Measurements from ENCODE around the gene AIPL1. TPM values are rescaled to one million over a fixed set of nuclear protein-coding genes. Genes with fewer than 3 reads are reported as not detected.

The AIPL1 gene
- total and polyA plus RNA-seq, 2 of the 13 experiments (the other 11 are each of a cell fraction or from before 2014, with no cell fraction given) = not detected

- no peak overlapping the region for H3K4me2 ChIP-seq (ENCODE audit: low read depth, low read length)
- TF ChIP-seq ZNF333 (CRISPR knock-in tag; IDR thresholded peaks at IDR 0.05; ENCODE audit: borderline replicate concordance) (no peak), TIGD3 (CRISPR knock-in tag; IDR thresholded peaks at IDR 0.05; ENCODE audit: borderline replicate concordance) (no peak), ZNF33A (CRISPR knock-in tag; IDR thresholded peaks at IDR 0.05; ENCODE audit: borderline replicate concordance) (no peak), ZNF337 (CRISPR knock-in tag; IDR thresholded peaks at IDR 0.05; ENCODE audit: borderline replicate concordance, low read depth) (no peak), ZNF772 (CRISPR knock-in tag; IDR thresholded peaks at IDR 0.05) (no peak), AKAP8 (CRISPR knock-in tag; IDR thresholded peaks at IDR 0.05) (no peak), ZNF691 (CRISPR knock-in tag; IDR thresholded peaks at IDR 0.05; ENCODE audit: borderline replicate concordance, low read depth) (no peak), MIXL1 (CRISPR knock-in tag; IDR thresholded peaks at IDR 0.05) (no peak), TRIM22 (IDR thresholded peaks at IDR 0.05) (no peak), ZNF639 (CRISPR knock-in tag; conservative IDR thresholded peaks at IDR 0.05) (no peak), ZNF616 (CRISPR knock-in tag; IDR thresholded peaks at IDR 0.05; ENCODE audit: low read depth) (no peak), ZNF841 (CRISPR knock-in tag; IDR thresholded peaks at IDR 0.05; ENCODE audit: borderline replicate concordance) (no peak), ATF7-NPFF (CRISPR knock-in tag; IDR thresholded peaks at IDR 0.05; ENCODE audit: low read depth) (no peak), SMYD3 (CRISPR knock-in tag; IDR thresholded peaks at IDR 0.05) (no peak), ZNF335 (CRISPR knock-in tag; IDR thresholded peaks at IDR 0.05) (no peak), SYNCRIP (IDR thresholded peaks at IDR 0.05; ENCODE audit: insufficient read depth, low read depth, low read length) (no peak)
- TF ChIP-seq, protein P1, sequence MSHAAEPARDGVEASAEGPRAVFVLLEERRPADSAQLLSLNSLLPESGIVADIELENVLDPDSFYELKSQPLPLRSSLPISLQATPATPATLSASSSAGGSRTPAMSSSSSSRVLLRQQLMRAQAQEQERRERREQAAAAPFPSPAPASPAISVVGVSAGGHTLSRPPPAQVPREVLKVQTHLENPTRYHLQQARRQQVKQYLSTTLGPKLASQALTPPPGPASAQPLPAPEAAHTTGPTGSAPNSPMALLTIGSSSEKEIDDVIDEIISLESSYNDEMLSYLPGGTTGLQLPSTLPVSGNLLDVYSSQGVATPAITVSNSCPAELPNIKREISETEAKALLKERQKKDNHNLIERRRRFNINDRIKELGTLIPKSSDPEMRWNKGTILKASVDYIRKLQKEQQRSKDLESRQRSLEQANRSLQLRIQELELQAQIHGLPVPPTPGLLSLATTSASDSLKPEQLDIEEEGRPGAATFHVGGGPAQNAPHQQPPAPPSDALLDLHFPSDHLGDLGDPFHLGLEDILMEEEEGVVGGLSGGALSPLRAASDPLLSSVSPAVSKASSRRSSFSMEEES (CRISPR knock-in tag; IDR thresholded peaks at IDR 0.05) = no peak
- H3K27ac ChIP-seq (ENCODE audit: extremely low read length, insufficient read depth, low read length) = no peak overlapping the region
- H3K9ac ChIP-seq (ENCODE audit: insufficient read depth, low read depth, low read length) = no peak overlapping the region
- in situ Hi-C loops (cut with HindIII; ENCODE audit: extremely low pct_ligation_motif_present, low pct_unique_long_range_greater_than_20kb) = no loop called here
- WGBS (ENCODE audit: low lambda C conversion rate) = 97% methylated on average over 10 of the region's 10 CpGs
- FAIRE-seq = no peak
- H3K4me3 ChIP-seq (replicated peaks in 1 of 3; ENCODE audit: insufficient read depth in 1 of 3, low read depth in 2 of 3, low read length in 3 of 3) = no peak overlapping the region
- intact Hi-C loops (cut with micrococcal nuclease; ENCODE audit: unreplicated experiment) = no loop called here
- no peaks in the 10 kb centered on the region for H4K20me1 ChIP-seq (ENCODE audit: insufficient read depth, low read length)
- H3K4me1 ChIP-seq (ENCODE audit: insufficient read depth, low read length) = peaks cover 26% of the 10 kb centered on the region
- BruUV-seq (replicated peaks) = no TSS peak
- no peak for DNase-seq (ENCODE audit: low spot score)
- POLR2A ChIA-PET = no interaction called here
- H2AFZ ChIP-seq (ENCODE audit: low read length) = no peak overlapping the region
- CTCF ChIA-PET (ENCODE audit: low intra/inter-chr PET ratio, low total read pairs) = no interaction called here
- H3K36me3 ChIP-seq (replicated peaks in 1 of 2; ENCODE audit: control insufficient read depth in 1 of 2, insufficient read depth in 2 of 2, low read length in 2 of 2) = peaks cover 2 to 10% of the 10 kb centered on the region in 2 experiments; a peak in 2 of 5 replicates
- no peaks in the 10 kb centered on the region for H3K27me3 ChIP-seq (ENCODE audit: control insufficient read depth in 1 of 2, insufficient read depth in 2 of 2, low read length in 2 of 2)
- H3K9me3 ChIP-seq (ENCODE audit: low read length) = no peaks in the 10 kb centered on the region
- no peak for ATAC-seq
- H3K79me2 ChIP-seq (ENCODE audit: insufficient read depth, low read length) = no peaks in the 10 kb centered on the region
Measured at GRCh38 chr17:6452471-6453266, 17.7 kb upstream of the AIPL1 start.
